GM12891 (cell line): ENCODE results near the gene PTPN3.

Experiments used
- POLR2A ChIP-seq: IDR thresholded peaks from 2 replicates; pipeline ENCODE4 v1.6.1; 2011; ENCODE audit warnings: low read depth, low read length, control low read depth
- POLR2AphosphoS5 ChIP-seq: IDR thresholded peaks from 2 replicates; pipeline ENCODE4 v1.6.1; 2011; ENCODE audit warnings: low read depth, low read length, control low read depth
- TAF1 ChIP-seq: IDR thresholded peaks from 2 replicates; pipeline ENCODE4 v1.6.1; 2011; ENCODE audit warnings: low read depth, low read length, control low read depth

DNA sequence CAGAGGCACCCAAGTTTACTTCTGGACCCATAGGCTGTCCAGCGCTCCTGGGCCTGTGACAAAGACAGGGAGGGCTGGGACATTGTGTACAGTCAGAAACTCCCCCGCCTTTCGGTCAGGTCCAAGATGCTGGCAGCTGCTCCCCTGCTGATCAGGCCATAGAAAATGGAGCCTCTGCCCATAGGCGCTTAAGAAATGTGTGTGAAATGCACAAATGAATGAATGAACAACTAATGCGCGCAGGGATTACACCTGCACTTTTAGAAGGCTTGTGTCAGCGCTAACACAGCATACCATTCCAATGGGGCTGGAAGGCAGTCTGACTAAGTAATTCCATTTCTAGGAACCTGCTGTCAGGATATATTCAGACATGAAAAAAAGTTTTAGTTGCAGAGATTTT lies 16.3 kb downstream of the PTPN3 start:
- TF ChIP-seq POLR2A = no peak
- no peak for TF ChIP-seq TAF1
- TF ChIP-seq POLR2AphosphoS5 = no peak
